AG20443 (cell line): ENCODE results near the gene ANO7.

Source experiments
- DNase-seq: peaks from one replicate; pipeline ENCODE4 v3.0.0; 2012; ENCODE audit warnings: low spot score, mixed read lengths

Gene ANO7

GRCh38 chr2:241188361-241189092 lies at the start of gene ANO7:
TSS of gene ANO7 (plus strand) at chr2:241188677. CDS start at chr2:241190064, 1,387 bp downstream.
- DNase-seq, result no peak

- no peak for DNase-seq
These were observed 48.7 kb upstream of the ANO7 start for GRCh38 chr2:241139531-241140444.

GRCh38 chr2:241140445-241140840 lies 48.0 kb upstream of the ANO7 start:
- DNase-seq, result no peak

- no peak for DNase-seq
These were observed 47.2 kb upstream of the ANO7 start for GRCh38 chr2:241141214-241141770.

- no peak for DNase-seq
These were observed 46.4 kb upstream of the ANO7 start for GRCh38 chr2:241142063-241142462.

- no peak for DNase-seq
These were observed 45.9 kb upstream of the ANO7 start for GRCh38 chr2:241142593-241142992.

GRCh38 chr2:241146286-241146685 lies 42.2 kb upstream of the ANO7 start:
- DNase-seq, result no peak

- no peak for DNase-seq
These were observed 41.1 kb upstream of the ANO7 start for GRCh38 chr2:241147336-241147735.

- no peak for DNase-seq
These were observed 40.2 kb upstream of the ANO7 start for GRCh38 chr2:241148239-241148638.

- peak; percentile 94 for DNase-seq
These were observed 39.4 kb upstream of the ANO7 start, which contains the start of gene PASK for GRCh38 chr2:241148891-241149674. TSS of gene PASK (minus strand) at chr2:241149472. CDS start at chr2:241143032, 6,440 bp downstream.

- DNase-seq, result no peak
These were observed 38.9 kb upstream of the ANO7 start for GRCh38 chr2:241149675-241149924.

GRCh38 chr2:241149925-241150659 lies 38.4 kb upstream of the ANO7 start, which contains the start of gene PPP1R7:
TSS of gene PPP1R7 (plus strand) at chr2:241150467. CDS start at chr2:241150496, 29 bp downstream.
- DNase-seq, result peak; percentile 98

GRCh38 chr2:241150660-241151530 lies 37.6 kb upstream of the ANO7 start:
- DNase-seq, result no peak

- DNase-seq, result no peak
These were observed 36.4 kb upstream of the ANO7 start for GRCh38 chr2:241151934-241152660.

- no peak for DNase-seq
These were observed 34.9 kb upstream of the ANO7 start for GRCh38 chr2:241153616-241154015.

GRCh38 chr2:241154915-241155314 lies 33.6 kb upstream of the ANO7 start:
- DNase-seq, result no peak

GRCh38 chr2:241155936-241156335 lies 32.5 kb upstream of the ANO7 start:
- DNase-seq, result no peak

- DNase-seq, result no peak
These were observed 31.5 kb upstream of the ANO7 start for GRCh38 chr2:241156971-241157441.

- DNase-seq, result no peak
These were observed 30.5 kb upstream of the ANO7 start for GRCh38 chr2:241157841-241158545.
